Heart left ventricle (tissue), 16 donors: ENCODE measurements around the gene PRR19. TPM values are rescaled to one million over a fixed set of nuclear protein-coding genes. Genes with fewer than 3 reads are reported as not detected.
A peak's percentile ranks its signal among the peaks of the same experiment; 100 is the strongest.

Experiments
- ATAC-seq, 4 donors: fragments of 200-7000 bp; cut with Tn5 transposase; one replicate each; pipeline ENCODE4 v1.9.1; 2020 to 2022; ENCODE audit warnings: moderate library complexity in 4 of 4, mild to moderate bottlenecking in 3 of 4, moderate number of reproducible peaks in 1 of 4
- DNase-seq, 5 donors: peaks; one replicate each; pipeline ENCODE4 v3.0.0-alpha.2; 2020
- H3K27ac ChIP-seq, 12 donors: fragments of 200-600 bp; sonication (generic) in 4 of 12; one replicate each; pipeline versions ENCODE4 v1.5.0 to v1.8.0; 2016 to 2022; ENCODE audit warnings: mild to moderate bottlenecking in 2 of 12
- H3K27me3 ChIP-seq, 9 donors: fragments of 200-600 bp; sonication (generic) in 2 of 9; one replicate each; pipeline versions ENCODE4 v1.5.1 to v1.8.0; 2016 to 2022; ENCODE audit warnings: mild to moderate bottlenecking in 3 of 9
- H3K36me3 ChIP-seq, 9 donors: fragments of 200-600 bp; sonication (generic) in 2 of 9; one replicate each; pipeline versions ENCODE4 v1.5.0 to v1.8.0; 2018 to 2022; ENCODE audit warnings: mild to moderate bottlenecking in 2 of 9
- H3K4me1 ChIP-seq, 12 donors: fragments of 200-600 bp; sonication (generic) in 4 of 12; one replicate each; pipeline versions ENCODE4 v1.5.0 to v1.8.0; 2016 to 2022; ENCODE audit warnings: mild to moderate bottlenecking in 3 of 12
- H3K4me3 ChIP-seq, 12 donors: fragments of 200-600 bp; sonication (generic) in 4 of 12; one replicate each; pipeline versions ENCODE4 v1.5.0 to v1.8.0; 2017 to 2022; ENCODE audit warnings: mild to moderate bottlenecking in 9 of 12, moderate library complexity in 4 of 12
- H3K9me3 ChIP-seq, 12 donors: fragments of 200-600 bp; sonication (generic) in 4 of 12; one replicate each; pipeline versions ENCODE4 v1.5.0 to v1.8.0; 2016 to 2022; ENCODE audit warnings: mild to moderate bottlenecking in 1 of 12
- CTCF ChIP-seq, 12 donors: fragments of 200-600 bp; sonication (generic) in 4 of 12; IDR thresholded peaks; one replicate each; pipeline versions ENCODE4 v1.5.0 to v1.8.0; 2018 to 2022; ENCODE audit warnings: antibody characterized with exemption in 12 of 12, mild to moderate bottlenecking in 5 of 12
- POLR2A ChIP-seq, 2 donors: fragments of 450-650 bp; IDR thresholded peaks; one replicate each; pipeline ENCODE4 v1.6.1; 2017; ENCODE audit warnings: antibody characterized with exemption in 2 of 2, mild to moderate bottlenecking in 2 of 2, moderate library complexity in 2 of 2
- whole genome bisulfite sequencing, 4 donors: extraction: QIAGEN DNeasy Blood & Tissue Kit in 2 of 4; methylation state at CpG; one replicate each; pipeline versions ENCODE4 v1.1.5 to v1.1.7; 2013 to 2018; 5-methylcytosine and 5-hydroxymethylcytosine counted together
- intact Hi-C, 10 donors: fragments of 100-400 bp; cut with DNase I; formaldehyde crosslinking; loops; one replicate each; pipeline versions ENCODE4 v1.11.1 to v1.14.2; 2022
- polyA plus RNA-seq, 2 donors: library from polyadenylated mRNA; stranded (reverse); fragments of 200-250 nt; gene quantifications; one replicate each; pipeline ENCODE4 v1.2.3, GENCODE V29; 2013
- total RNA-seq, 9 donors: library from RNA; depleted of rRNA in 2 of 9; stranded (reverse); fragments of >200 nt in 2 of 9; fragmentation: NEBNext Ultra II Directional in 3 of 9; extraction: Animal tissue kit (Norgen Biotek cat#: 25700) in 3 of 9; gene quantifications; one replicate each; pipeline versions ENCODE4 v1.1.0 to v1.2.4, GENCODE V29; 2016 to 2023
- donor health status: ischemic (EF 13 %, LVEDD 7.1; RV severe dilation, severe dysfunction).
- donor health status: healthy with polysubstance abuse.
- donor health status: DM: no; HTN: yes; CAD: no.
- donor health status: DM: no; HTN: no; CAD: no.
- donor health status: ischemic (EF 25% LVEDD 6.9; RV normal size, moderate dysfunction).
- donor health status: ischemic (EF 25% LVEDD 5.7; RV mildly dilated, moderate dysfunction).
- donor health status: healthy.
- donor health status: DM: yes; HTN: yes; CAD: no.
- donor health status: ischemic (EF 35%, LVEDD 5.7; RV mildly dilated, moderate dysfunction).
- donor health status: nonischemic (EF 11% LVEDD 7.7; RV severe dilation, severe dysfunction).
- donor health status: DM: yes; HTN: yes; CAD: no.
- donor health status: PGD.
- donor health status: ischemic (EF 29% LVEDD 5.4; RV normal size, mild dysfunction).
- donor health status: nonischemic (EF 23%, LVEDD 6.1; RV moderate dilation, normal function).

Gene PRR19
- total and polyA plus RNA-seq, 11 donors, result 0.16 to 0.53 (median 0.28) TPM; not detected in 7

- no peaks in the 10 kb centered on the region for H3K36me3 ChIP-seq
- H3K4me1 ChIP-seq, result peaks cover 0 to 22% (median 5%) of the 10 kb centered on the region in 12 donors
- ATAC-seq (no peak), DNase-seq (no peak)
- H3K27ac ChIP-seq, result no peak overlapping the region
- intact Hi-C loops, result loop anchor here in 3 of 10 donors (5.0 to 10.0 kb wide), 2 partner anchors 177 to 184 kb away; partner anchors contain the start of gene POU2F2 (in 2 of the 3)
- H3K9me3 ChIP-seq, result no peaks in the 10 kb centered on the region
- 67 to 88% (median 72%) methylated on average over 2 of the region's 2 CpGs for WGBS, 4 donors
- H3K27me3 ChIP-seq, result peaks cover 0 to 33% (median 18%) of the 10 kb centered on the region in 9 donors
- TF ChIP-seq POLR2A (IDR thresholded peaks at IDR 0.05) (no peak), CTCF (IDR thresholded peaks at IDR 0.05) (no peak)
- no peak overlapping the region for H3K4me3 ChIP-seq
Observed at GRCh38 chr19:42311657-42312056, 9.7 kb downstream of the PRR19 start.

- no peaks in the 10 kb centered on the region for H3K36me3 ChIP-seq
Observed at GRCh38 chr19:42312370-42312769, 10.4 kb downstream of the PRR19 start.

GRCh38 chr19:42313096-42313839, 11.3 kb downstream of the PRR19 start, which contains the start of gene TMEM145:
Gene TMEM145, plus strand, starts transcription at chr19:42313309. Its CDS starts 68 bp downstream, at chr19:42313377.
- peak; percentile 58 to 86 (median 82) for ATAC-seq
- no peaks in the 10 kb centered on the region for H3K9me3 ChIP-seq
- intact Hi-C loops, result loop anchor here in 3 of 10 donors (5.0 to 10.0 kb wide), 2 partner anchors 178 to 186 kb away; partner anchors contain the start of gene POU2F2 (in 2 of the 3)
- H3K4me3 ChIP-seq, result peak within 1 kb of the TSS; percentile 24 to 74 (median 58)
- no peaks in the 10 kb centered on the region for H3K36me3 ChIP-seq
- peak within 1 kb of the TSS in 1 of 12 donors; percentile 33 for H3K27ac ChIP-seq
- H3K27me3 ChIP-seq, result peaks cover 0 to 33% (median 18%) of the 10 kb centered on the region in 9 donors
- H3K4me1 ChIP-seq, result peaks cover 0 to 28% (median 5%) of the 10 kb centered on the region in 12 donors
- DNase-seq, result peak in 2 of 5 donors; percentile 52 to 63
- TF ChIP-seq POLR2A (IDR thresholded peaks at IDR 0.05) (no peak), CTCF (IDR thresholded peaks at IDR 0.05) (peak in 5 of 12 donors; percentile 7 to 38 (median 23))
- WGBS, 4 donors, result 0 to 4% (median 1%) methylated on average over 17 to 67 of the region's 67 CpGs

More at GRCh38 chr19:42312370-42312769, 10.4 kb downstream of the PRR19 start:
- WGBS, 4 donors, result 80 to 85% (median 83%) methylated on average over 5 of the region's 5 CpGs
- Histone ChIP-seq H3K4me1 (peaks cover 0 to 28% (median 5%) of the 10 kb centered on the region in 12 donors), H3K27ac (no peak overlapping the region), H3K27me3 (peaks cover 0 to 33% (median 18%) of the 10 kb centered on the region in 9 donors), H3K9me3 (no peaks in the 10 kb centered on the region), H3K4me3 (no peak overlapping the region)
- intact Hi-C loops, result loop anchor here in 3 of 10 donors (5.0 to 10.0 kb wide), 2 partner anchors 178 to 185 kb away; partner anchors contain the start of gene POU2F2 (in 2 of the 3)
- DNase-seq (no peak), ATAC-seq (no peak)
- TF ChIP-seq POLR2A (IDR thresholded peaks at IDR 0.05), result no peak
- no peak for TF ChIP-seq CTCF (IDR thresholded peaks at IDR 0.05)
